Fibroblast of skin of right quadriceps (primary cell): ENCODE measurements around the gene SERPINB1.
"Not testable (repeated sequence)": the region's sequence is repeated elsewhere in the genome, so short reads cannot be mapped to it uniquely, and the experiment has no call there.

Experiments used
- DNase-seq: peaks from one replicate; pipeline ENCODE4 v3.0.0-alpha.2; 2013

Gene SERPINB1

GRCh38 chr6:2810092-2810671 lies 31.5 kb downstream of the SERPINB1 start:
- no peak for DNase-seq

GRCh38 chr6:2809015-2809414 lies 32.6 kb downstream of the SERPINB1 start:
- DNase-seq = no peak

GRCh38 chr6:2807342-2808090 lies 34.1 kb downstream of the SERPINB1 start:
- DNase-seq = no peak

GRCh38 chr6:2806644-2807043 lies 35.0 kb downstream of the SERPINB1 start:
- DNase-seq = no peak

DNA sequence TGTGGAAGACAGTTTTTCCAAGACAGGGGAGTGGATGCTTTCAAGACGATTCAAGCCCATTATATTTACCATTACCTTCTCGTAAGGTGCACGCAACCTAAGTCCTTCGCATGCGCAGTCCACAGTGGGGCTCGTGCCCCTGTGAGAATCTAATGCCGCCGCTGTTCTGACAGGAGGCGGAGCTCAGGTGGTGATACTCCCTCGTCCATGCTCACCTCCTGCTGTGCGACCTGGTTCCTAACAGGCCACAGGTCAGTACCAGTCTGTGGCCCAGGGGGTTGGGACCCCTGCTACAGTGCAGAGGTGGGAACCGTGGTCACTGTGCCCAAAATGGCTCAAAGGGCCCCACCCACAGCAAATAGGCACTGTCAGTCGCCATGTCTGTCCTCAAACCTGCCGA lies 36.6 kb downstream of the SERPINB1 start:
- no peak for DNase-seq

GRCh38 chr6:2804516-2804915 lies 37.1 kb downstream of the SERPINB1 start:
- no peak for DNase-seq

DNA sequence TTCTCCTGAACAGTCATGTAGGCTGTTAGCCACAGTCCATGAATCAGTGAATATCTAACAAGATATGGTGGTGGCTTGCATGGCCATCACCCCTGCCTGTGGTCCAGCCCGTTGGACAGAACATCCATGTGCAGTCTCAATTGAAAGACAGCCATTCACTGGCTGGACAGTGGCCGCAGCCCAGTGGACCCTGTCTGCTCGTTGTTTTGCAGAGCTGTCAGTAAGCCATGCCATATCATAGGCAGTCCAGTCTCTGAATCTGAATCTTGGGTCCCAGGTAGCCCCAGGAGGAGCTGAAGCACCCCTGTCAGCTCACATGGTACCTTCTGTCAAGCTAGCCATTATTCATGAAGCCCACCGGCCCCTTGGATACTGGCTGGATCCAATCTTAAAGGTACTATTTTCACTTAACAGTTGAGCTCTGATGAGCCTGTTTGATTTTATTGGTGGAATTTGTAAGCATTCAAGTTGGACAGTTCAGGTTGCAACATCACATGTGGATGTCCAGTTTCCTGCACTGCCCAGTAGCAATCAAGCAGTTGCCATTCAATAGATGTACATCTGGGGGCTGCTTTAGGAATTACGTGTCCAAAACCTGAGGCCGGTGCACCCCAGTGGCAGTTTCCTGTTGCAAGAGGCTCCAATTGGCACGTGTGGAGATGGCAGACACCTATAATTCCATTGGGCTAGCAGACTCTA lies 37.8 kb downstream of the SERPINB1 start:
- no peak for DNase-seq

DNA sequence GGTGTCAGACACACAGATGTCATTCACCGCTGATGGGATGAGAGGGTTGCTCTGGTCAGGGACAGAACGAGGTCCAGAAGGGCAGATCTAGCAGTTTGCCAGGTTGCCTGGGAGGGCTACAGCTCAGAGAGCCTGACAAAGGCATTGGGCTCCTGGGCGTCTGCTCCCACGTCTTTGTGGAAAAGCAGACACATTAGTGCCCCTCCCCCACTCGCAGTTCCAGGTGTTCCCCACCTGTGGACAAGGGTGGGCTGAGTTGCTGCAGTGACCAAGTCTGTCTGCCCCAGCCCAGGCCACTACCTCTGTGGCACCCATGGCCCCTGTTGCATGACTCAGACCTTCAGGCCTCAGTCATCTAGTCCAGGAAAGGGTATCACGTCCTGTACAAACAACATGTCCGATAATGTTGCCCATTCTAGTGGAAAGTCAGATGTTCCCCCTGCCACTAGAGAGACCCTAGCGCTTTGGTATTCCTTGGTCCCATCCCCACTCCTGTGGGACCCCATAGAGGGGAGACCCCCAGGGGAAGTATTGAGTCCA lies 39.1 kb downstream of the SERPINB1 start:
- no peak for DNase-seq

GRCh38 chr6:2801687-2802086 lies 40.0 kb downstream of the SERPINB1 start:
- not testable (repeated sequence) for DNase-seq

DNA sequence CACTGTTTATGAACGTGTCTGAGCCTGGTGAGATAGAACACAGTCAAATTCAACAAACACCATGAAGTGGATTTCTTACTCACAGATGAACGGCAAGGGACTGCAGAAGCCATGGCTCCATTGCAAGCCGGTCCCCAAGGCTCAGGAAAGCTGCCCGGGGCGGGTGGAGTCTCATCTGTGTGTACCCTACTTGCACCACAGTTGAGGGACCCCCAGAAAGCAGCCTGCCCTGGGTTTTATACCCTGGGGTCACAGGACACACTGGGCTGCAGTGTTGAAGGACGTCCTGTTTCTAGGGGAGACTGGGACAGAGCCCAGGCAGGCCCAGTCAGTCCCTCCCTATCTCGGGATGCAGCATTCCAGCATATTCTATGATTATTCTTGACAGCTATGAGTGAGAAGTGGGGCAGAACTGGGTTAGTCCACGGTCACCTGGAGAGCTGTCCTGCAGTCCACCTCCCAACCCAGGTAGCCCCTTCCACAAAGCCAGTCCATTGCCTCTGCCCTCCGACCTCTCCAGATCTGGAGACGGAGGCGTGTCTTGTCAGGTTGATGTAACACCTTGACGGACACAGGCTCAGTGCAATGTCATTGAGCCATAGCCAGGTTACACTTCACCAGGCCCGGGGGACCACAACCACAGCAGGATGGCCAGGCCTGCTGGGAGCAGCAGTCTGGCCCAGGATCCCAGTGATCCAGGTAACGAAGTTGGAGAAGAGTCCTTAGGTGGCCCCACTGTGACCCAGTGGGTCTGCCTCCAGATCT lies 40.9 kb downstream of the SERPINB1 start:
- DNase-seq = no peak

DNA sequence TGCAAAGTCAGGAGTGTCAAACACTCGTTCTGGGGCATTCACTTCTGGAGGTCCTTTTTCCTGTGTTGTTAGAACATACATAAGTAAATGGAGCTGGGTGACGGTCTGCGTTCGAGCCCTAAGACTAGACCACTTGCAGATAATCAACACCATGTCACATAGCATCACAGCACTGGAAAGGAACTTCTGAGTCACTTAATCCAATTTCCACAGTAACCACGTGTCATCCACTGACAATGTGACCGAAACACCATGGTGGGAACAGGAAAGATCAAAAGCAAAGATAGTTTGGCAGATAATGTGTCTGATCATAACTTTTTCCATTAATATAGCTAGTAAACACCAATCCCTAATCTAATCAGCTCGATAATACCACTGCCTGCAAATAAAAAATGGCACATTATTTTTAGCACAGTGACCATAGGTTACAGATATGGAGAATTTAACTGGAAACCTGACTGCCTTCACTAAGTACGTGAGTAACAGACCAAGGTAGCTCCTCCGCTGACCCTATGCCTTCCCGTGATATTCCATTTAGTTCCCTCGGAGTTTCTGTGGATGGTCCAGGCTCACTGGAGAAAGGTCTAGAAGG lies 41.6 kb downstream of the SERPINB1 start:
- peak; percentile 7 for DNase-seq

DNA sequence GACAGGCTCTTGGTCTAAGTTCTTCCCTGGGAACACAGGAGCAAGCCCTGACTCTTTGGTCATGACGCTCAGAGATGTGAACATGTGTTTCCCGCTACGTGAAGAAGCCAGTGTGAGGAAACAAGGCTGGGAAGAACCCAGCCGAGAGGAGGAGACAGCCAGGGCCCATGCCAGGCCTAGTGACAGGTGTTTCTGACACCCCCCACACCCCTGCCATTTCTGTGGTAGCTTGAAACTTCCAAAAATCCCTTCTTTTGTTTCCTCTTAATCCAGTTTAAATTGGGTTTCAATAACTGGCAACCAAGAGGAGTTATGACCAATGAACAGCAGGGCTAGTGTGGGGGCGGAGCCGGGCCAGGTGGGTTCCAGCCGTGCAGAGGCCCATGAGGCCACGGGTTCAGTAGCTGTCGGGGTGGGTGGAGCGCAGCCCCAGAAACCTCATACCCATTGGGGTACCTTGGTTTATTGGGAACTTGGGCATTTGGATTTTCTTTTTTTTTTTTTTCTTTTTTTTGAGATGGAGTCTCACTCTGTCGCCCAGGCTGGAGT lies 43.0 kb downstream of the SERPINB1 start:
- DNase-seq = no peak

- DNase-seq = no peak
These were observed 44.1 kb downstream of the SERPINB1 start for GRCh38 chr6:2797564-2798031.

DNA sequence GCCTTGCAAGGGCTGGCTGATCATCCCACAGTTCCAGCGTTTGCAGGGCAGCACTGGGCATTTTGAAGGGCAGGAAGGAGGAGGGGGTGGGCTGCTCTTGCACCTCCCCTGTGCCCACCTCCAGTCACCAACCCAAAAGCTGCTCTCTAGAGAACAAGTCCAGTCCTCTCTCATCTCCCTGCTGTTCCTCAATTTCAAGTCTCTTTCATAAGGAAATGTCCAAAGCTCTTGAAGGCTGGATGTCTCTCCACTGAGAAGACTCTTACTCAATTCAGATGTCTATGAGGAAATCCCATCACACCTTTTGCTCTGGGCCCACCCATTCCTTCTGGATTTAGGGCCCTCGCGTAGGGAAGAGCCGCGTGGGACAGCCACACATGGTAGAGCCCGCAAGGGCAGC lies 44.8 kb downstream of the SERPINB1 start:
- DNase-seq = no peak

DNA sequence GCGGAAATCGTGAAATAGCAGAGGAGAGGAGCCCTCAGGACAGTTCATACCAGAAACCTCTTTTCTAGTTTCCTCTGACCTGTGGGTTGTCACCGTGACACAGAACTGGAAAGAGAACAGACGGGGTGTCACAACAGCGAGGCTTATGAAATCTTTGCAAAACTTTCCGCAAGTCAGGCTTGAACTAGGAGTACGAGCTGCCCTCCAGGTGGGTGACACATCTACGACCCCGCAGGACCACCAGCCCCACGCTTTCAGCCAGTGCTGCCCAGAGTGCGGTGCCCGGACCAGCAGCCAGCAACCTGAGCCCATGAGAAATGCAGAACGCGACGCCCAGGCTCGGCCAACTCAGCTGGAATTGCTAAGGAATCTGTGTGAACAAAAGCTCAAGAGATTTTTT lies 45.7 kb downstream of the SERPINB1 start:
- DNase-seq = no peak

DNA sequence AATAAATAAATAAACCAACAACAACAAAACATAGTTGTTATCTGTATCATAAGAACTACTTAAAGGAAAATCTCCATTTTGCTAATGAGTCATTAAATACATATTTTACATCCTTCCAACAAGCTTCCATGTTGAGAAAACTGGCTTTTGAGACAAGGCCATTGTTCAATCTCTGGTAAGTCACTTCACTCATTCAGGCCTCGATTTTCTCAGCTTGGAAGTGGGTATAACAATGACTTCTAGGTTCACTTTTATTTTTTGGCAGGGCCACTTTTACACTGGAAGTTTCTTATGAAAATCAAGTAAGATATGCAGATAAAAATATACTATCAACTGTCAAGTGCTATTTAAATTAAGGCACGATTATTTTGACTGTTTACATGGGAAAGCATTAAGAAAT lies 46.5 kb downstream of the SERPINB1 start:
- no peak for DNase-seq

- peak; percentile 37 for DNase-seq
These were observed 47.4 kb downstream of the SERPINB1 start for GRCh38 chr6:2794171-2794730.

- DNase-seq = no peak
These were observed 48.0 kb downstream of the SERPINB1 start for GRCh38 chr6:2793534-2794151.

DNA sequence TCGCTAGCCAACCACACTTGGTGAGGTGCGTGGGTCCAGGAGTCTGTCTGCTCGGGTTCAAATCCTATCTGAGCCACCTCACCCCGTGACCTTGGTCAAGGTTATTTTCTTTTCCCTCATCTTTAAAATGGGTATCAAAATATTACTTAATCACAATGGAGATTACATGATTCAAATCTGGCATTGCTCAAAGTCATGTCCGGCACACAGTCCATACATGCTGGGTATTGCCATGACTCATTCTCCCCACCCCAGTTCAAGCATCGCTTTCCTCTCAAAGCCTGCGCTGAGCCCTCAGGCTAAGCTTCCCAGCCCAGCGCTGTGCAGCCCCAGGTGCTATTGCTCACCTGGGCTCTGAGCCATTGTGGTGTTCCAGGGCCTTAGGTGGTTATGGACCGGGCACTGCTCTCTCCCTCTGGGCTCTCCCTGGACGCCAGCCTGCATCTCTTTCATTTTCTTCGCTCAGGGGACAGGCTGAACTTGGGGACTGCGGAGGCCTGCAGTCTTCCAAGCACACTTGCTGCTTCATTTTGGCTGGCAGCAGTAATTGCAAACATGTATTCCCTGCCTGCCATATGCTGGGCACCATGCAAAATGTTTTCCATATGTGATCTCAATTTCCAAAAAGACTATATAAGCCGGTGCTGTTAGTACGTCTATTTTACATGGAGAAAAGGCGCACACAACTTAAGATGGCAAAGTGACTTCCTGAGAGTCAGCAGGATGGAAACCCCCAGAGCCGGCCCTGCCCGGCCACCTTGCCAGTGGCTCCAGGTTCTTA lies 49.1 kb downstream of the SERPINB1 start:
- peak; percentile 44 for DNase-seq

DNA sequence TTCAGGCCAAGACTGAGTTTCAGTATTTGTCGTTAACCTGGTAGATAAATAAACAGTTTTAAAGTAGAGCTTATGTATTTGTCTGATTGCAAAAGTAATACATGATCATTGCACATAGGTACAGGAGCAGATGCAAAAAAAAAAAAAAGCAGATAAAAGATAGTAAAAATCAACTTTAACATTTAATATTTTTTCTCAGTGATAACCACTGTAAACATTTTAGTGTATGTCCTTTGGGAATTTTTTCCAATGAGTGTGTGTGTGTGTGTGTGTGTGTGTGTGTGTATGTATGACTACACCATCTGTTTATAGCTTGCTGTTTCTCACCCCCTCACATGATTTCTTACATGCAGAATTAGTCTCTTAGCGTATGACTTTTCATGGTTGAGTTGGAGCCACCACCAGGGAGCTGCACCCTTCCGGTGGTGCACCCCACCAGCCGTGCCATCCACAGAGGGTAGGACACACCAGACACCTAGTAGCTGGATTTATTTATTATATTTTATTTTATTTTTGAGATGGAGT lies 50.2 kb downstream of the SERPINB1 start:
- DNase-seq = peak; percentile 12
